ENCODE results near the gene FAM83G. TPM values are rescaled to one million over a fixed set of nuclear protein-coding genes. Genes with fewer than 3 reads are reported as not detected.
A peak's percentile ranks its signal among the peaks of the same experiment; 100 is the strongest.
"Not testable (repeated sequence)": the region's sequence is repeated elsewhere in the genome, so short reads cannot be mapped to it uniquely, and the experiment has no call there.

The FAM83G gene
- total RNA-seq, 1 donor from 2014 or later = 5.8 TPM

DNA sequence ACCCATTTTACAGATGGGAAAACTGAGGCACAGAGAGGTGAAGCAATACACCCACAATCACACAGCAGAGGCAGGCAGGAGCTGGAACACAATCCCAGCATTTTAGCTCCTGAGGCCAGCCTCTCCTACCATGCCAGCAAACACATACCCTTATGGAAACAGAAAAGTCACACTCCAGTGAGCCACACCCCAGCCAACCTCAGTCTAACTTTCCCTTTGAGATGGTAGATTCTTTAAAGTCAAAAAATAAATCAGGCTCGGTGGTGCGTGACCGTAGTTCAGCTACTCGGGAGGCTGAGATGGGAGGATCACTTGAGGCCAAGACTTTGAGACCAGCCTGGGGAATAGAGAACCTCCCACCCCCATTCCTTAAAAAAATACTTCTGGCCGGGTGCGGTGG, 31.6 kb upstream of the FAM83G start:
- H3K9me3 ChIP-seq; H3K27ac ChIP-seq; DNase-seq; H3K27me3 ChIP-seq (ENCODE audit: low read depth); H3K4me3 ChIP-seq; H3K36me3 ChIP-seq; intact Hi-C loops (cut with DNase I); H3K4me1 ChIP-seq; ATAC-seq: not testable (repeated sequence)

DNA sequence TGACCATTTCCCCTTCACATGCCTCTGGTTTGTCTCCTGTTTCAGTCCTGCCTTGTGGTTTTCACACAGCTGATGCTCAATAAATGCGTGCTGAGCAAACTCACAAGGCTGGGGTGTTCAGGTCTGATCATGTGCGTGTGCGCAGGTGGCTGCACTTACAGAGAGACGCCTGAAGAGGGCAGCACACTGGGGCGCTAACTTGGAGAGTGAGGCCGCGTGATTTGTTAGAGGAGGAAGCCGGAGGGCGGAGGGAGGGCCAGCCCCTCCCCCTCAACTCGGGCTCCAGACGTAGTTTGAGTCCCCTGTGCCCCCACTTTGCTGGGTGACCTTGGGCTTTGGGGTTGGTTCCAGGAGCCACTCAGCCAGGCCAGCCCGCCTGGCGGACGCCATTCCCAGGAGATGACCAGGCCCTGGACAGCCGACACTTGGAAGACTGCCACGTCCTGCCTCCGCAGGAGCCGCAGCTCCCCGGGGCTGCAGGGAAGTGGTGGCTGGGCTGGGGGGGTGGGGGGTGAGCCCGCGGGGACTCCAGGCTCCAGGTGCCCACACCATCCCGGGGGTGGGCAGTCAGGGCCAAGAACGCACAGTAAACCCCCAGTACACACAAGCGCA, 27.9 kb upstream of the FAM83G start:
- H3K4me3 ChIP-seq; intact Hi-C loops (cut with DNase I); DNase-seq; H3K36me3 ChIP-seq; H3K27me3 ChIP-seq (ENCODE audit: low read depth); H3K27ac ChIP-seq; H3K4me1 ChIP-seq; H3K9me3 ChIP-seq: not testable (repeated sequence)
- ATAC-seq = peak; percentile 94 to 96

DNA sequence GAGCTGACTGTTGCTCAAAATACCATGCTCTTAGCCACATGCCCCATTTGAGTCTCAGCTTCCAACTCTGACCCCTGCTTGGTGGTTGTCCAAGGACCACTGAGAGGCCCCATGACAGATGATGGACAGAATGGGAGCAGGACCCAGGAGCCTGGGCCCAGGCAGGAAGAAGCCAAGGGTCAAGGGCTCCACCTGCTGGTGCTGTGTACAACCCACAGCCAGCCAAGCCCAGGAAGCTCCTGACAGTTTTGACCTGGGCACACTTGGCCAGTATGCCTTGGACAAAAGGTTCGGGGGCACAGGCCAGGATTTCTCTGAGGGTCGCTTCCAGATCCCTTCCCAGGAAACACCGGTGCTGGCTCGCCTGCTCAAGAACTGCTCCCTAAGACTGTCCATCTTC, 27.2 kb upstream of the FAM83G start:
- H3K4me3 ChIP-seq; H3K27me3 ChIP-seq (ENCODE audit: low read depth); intact Hi-C loops (cut with DNase I); H3K27ac ChIP-seq; H3K9me3 ChIP-seq; H3K4me1 ChIP-seq; H3K36me3 ChIP-seq: not testable (repeated sequence)
- TF ChIP-seq, protein P1, sequence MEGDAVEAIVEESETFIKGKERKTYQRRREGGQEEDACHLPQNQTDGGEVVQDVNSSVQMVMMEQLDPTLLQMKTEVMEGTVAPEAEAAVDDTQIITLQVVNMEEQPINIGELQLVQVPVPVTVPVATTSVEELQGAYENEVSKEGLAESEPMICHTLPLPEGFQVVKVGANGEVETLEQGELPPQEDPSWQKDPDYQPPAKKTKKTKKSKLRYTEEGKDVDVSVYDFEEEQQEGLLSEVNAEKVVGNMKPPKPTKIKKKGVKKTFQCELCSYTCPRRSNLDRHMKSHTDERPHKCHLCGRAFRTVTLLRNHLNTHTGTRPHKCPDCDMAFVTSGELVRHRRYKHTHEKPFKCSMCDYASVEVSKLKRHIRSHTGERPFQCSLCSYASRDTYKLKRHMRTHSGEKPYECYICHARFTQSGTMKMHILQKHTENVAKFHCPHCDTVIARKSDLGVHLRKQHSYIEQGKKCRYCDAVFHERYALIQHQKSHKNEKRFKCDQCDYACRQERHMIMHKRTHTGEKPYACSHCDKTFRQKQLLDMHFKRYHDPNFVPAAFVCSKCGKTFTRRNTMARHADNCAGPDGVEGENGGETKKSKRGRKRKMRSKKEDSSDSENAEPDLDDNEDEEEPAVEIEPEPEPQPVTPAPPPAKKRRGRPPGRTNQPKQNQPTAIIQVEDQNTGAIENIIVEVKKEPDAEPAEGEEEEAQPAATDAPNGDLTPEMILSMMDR (IDR thresholded peaks at IDR 0.05) = peak; percentile 36
- ATAC-seq (peak; percentile 91 to 95), DNase-seq (peak; percentile 76)

DNA sequence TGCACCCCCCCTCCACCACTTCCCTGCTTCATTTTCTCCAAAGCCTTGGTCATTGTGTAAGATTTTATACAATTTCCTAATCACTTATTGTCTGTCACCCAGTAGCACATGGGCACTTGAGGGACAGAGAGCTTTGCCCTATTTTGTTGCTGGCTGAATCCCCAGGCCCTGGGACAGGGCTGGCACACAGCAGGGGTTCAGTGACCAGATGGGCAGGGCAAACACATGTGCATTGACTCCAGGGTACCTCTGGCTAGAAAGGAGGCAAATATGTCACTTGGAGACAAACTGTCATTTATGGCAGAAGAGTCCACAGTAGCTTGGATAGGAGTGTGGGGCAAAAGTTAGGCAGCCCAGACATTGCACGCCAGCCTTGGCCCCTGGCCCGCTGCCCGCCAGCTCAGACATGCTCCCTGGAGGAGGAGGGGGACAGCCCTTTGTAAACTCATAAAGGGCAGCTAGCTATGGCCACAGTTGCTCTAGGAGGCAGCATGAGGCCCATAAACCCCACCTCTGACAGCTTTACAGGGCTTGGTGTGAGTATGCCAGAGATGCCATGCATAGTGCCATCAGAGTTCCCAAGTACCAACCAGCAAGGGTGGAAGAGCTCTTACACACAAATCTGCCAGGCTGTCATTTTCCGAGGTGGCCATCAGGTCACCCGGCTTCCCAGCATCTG, 26.3 kb upstream of the FAM83G start:
- DNase-seq; H3K36me3 ChIP-seq; intact Hi-C loops (cut with DNase I); H3K9me3 ChIP-seq; H3K27me3 ChIP-seq (ENCODE audit: low read depth); H3K4me1 ChIP-seq; H3K27ac ChIP-seq; H3K4me3 ChIP-seq: not testable (repeated sequence)
- peak in 1 of 2 donors; percentile 2 for ATAC-seq

DNA sequence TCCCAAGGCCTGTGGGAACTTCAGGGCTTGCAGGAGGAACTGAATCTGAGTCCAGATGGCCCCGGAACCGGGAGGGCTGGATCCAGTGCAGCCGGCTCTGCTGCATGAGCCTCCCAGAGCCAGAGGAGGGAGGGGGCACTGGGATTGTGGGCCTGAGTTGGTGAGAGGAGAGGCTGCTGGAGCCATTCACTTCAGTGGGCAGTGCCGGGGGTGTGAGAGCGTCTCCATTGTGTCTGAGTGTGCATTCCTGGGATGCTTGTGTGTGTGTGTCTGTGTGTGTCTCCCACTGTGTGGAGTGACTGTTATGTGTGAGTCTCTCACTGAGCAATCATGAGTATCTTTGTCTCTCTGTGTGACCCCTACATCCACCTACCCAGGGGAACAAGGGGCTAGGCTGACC, 25.2 kb upstream of the FAM83G start:
- H3K27me3 ChIP-seq (ENCODE audit: low read depth); ATAC-seq; H3K4me1 ChIP-seq; H3K9me3 ChIP-seq; intact Hi-C loops (cut with DNase I); H3K27ac ChIP-seq; H3K4me3 ChIP-seq; H3K36me3 ChIP-seq; DNase-seq: not testable (repeated sequence)

DNA sequence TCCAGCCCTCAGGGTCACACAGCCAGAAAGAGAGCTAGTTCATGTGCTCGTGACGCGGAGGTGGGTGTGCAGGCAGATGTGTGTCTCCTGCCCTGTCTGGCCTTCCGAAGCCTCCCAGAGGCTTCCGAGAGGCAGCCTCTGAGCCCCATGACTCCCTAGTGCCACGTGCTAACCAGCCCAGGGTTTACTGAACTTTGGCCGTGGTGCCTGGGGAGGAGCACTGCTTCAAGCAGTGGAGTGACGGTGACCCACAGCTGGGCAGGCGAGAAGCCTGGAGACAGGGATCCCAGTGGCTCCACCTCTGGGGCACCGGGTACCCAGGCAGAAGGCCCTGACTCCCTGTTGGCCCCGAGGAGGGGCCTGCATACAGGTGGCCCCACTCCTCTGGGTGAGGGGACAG, 24.1 kb upstream of the FAM83G start:
- intact Hi-C loops (cut with DNase I); H3K9me3 ChIP-seq; ATAC-seq; H3K27me3 ChIP-seq (ENCODE audit: low read depth); H3K36me3 ChIP-seq; H3K4me1 ChIP-seq; H3K4me3 ChIP-seq; DNase-seq; H3K27ac ChIP-seq: not testable (repeated sequence)

DNA sequence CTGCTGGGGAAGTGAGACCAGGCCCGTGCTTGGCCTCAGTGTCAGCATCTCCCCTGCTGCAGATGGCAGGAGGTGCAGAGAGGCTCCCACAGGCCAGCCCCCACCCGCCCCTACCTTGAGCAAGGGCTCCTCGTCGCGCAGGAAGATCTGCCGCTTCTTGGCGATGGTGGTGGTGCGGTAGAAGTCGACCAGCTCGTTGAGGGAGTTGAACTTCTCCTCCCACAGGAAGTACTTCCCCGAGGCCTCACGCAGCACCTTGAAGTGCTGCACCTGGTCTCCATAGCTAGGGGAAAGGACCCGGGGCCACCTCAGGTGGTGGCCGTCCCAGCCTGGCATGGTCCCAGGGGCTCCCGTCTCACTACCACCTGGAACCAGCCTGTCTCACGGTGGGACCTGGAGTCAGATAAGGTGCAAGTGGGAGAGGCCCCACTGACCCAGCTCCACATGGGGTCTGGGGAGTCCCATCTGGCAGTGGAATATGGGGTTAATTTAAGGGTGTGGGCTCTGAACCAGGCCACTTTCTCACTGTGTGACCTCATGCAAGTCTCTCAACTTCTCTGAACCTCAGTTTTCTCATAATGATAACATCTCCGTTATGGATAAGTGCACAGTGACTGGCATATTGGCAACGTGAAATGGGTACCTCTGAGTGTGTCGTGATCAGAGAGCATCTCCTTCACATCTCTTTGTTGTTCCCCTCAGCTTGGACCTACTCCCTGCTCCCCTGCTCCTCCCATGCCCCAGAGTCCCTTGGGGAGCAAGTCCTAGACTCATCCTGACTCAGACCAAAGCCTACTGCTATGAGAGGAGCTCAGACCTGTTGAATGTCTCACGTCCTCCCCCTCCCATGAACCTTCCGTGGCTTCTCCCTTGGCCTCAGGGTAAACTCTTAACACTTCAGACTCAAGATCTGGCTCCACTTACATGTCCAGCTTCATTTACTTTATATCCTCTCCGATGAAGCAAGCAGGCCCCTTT, 19.8 kb upstream of the FAM83G start:
- TF ChIP-seq, protein P1 (IDR thresholded peaks at IDR 0.05) = no peak
- Histone ChIP-seq H3K9me3 (no peaks in the 10 kb centered on the region), H3K4me3 (no peak overlapping the region), H3K4me1 (no peaks in the 10 kb centered on the region), H3K27ac (no peak overlapping the region), H3K36me3 (no peaks in the 10 kb centered on the region), H3K27me3 (ENCODE audit: low read depth) (no peaks in the 10 kb centered on the region)
- DNase-seq (peak; percentile 32), ATAC-seq (no peak)
- intact Hi-C loops (cut with DNase I) = no loop called here

Measured in lower lobe of right lung (tissue), 2 donors.